HUES6 (cell line): Measurements from ENCODE around the gene SPATA3.

Experiments used
- H3K27ac ChIP-seq: 2 replicates; pipeline ENCODE4 v1.7.0; 2013; ENCODE audit warnings: low read depth, mild to moderate bottlenecking, low read length, inconsistent platforms
- H3K27me3 ChIP-seq: 2 replicates; pipeline ENCODE4 v1.6.1; 2013; ENCODE audit warnings: low read length; ENCODE audit not compliant: control insufficient read depth, insufficient read depth
- H3K36me3 ChIP-seq: 2 replicates; pipeline ENCODE4 v1.6.1; 2013; ENCODE audit warnings: low read length; ENCODE audit not compliant: control insufficient read depth, insufficient read depth
- H3K4me1 ChIP-seq: 2 replicates; pipeline ENCODE4 v1.6.1; 2013; ENCODE audit warnings: low read length; ENCODE audit not compliant: control insufficient read depth, insufficient read depth
- H3K4me3 ChIP-seq: 2 replicates; pipeline ENCODE4 v1.5.1; 2013; ENCODE audit warnings: low read depth, low read length
- H3K9ac ChIP-seq: one replicate; pipeline ENCODE4 v1.6.1; 2013; ENCODE audit warnings: mild to moderate bottlenecking, low read length
- H3K9me3 ChIP-seq: 2 replicates; pipeline ENCODE4 v1.6.1; 2013; ENCODE audit warnings: low read depth, low read length; ENCODE audit not compliant: control insufficient read depth, insufficient read depth

SPATA3 gene

DNA sequence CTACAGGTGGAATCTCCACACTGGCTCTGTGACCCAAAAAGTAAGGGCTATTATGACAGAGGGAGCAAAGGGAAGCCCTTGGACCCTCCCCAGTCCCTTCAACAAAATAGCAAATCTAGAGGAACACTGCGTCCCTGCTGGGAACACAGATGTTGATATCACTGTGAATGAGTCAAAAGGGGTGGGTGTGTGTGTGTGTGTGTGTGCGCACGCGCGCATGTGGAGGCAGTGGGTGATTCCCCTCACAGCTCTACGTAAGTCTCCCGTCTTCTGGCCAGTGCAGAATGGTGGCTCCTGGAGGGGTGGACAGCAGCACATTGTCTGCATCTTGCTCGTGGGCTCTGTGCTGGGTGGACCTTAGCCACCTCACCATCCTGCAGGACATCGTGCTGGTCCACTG is 33.6 kb downstream of the SPATA3 start:
- Histone ChIP-seq H3K27ac (no peak overlapping the region), H3K27me3 (peaks cover 26% of the 10 kb centered on the region), H3K36me3 (no peaks in the 10 kb centered on the region), H3K9ac (no peak overlapping the region), H3K4me3 (no peak overlapping the region), H3K9me3 (no peaks in the 10 kb centered on the region), H3K4me1 (peaks cover 3% of the 10 kb centered on the region; the same call in 1 of the 2 replicates)

DNA sequence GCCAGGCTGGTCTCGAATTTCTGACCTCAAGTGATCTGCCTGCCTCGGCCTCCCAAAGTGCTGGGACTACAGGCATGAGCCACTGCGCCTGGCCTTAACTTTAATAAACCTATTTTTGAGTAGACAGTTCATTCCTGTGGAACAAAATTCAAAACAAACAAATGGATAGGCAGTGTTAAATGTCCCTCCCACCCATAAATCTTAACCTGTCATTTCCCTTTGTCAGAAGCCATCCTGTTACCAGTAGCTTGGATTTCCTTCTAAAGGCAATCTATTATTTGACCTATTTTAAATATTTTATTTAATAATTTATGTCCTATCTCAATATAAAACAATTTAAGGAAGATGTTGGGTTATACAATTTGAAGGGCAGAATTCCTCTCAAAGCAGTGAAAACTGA is 34.8 kb downstream of the SPATA3 start:
- Histone ChIP-seq H3K36me3 (no peaks in the 10 kb centered on the region), H3K4me1 (peaks cover 3% of the 10 kb centered on the region; the same call in 1 of the 2 replicates), H3K27ac (no peak overlapping the region), H3K9ac (no peak overlapping the region), H3K27me3 (peaks cover 35% of the 10 kb centered on the region), H3K9me3 (no peaks in the 10 kb centered on the region), H3K4me3 (no peak overlapping the region)

DNA sequence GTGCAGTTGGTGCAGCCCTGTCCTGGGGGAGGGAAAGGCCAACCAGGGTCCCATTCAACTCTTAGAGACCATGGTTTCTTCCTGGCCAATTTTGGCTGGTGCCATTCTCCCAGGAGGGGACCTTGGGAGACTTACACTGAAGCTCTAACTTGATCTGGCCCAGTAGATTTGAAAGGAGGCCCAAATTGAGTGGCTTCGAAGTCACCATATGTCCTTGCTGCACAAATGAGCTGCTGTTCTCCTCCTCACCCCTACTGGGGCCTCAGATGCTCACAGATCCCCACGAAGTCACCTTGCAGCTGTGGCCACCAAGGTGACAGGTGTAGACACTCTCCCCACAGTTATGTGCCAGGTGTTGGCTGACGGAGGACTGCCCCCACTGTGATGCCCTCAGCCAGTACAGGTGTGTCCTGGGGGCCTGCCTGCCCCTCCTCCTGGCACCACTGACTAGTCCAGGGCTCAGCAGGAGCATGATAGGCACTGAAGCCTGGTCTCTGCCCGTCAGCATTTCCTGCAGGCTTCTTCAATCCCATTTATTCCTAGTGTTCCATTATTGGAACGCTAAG is 36.7 kb downstream of the SPATA3 start:
- Histone ChIP-seq H3K9me3 (no peaks in the 10 kb centered on the region), H3K36me3 (no peaks in the 10 kb centered on the region), H3K9ac (no peak overlapping the region), H3K4me1 (no peaks in the 10 kb centered on the region), H3K27me3 (peaks cover 53% of the 10 kb centered on the region), H3K4me3 (no peak overlapping the region), H3K27ac (no peak overlapping the region)

DNA sequence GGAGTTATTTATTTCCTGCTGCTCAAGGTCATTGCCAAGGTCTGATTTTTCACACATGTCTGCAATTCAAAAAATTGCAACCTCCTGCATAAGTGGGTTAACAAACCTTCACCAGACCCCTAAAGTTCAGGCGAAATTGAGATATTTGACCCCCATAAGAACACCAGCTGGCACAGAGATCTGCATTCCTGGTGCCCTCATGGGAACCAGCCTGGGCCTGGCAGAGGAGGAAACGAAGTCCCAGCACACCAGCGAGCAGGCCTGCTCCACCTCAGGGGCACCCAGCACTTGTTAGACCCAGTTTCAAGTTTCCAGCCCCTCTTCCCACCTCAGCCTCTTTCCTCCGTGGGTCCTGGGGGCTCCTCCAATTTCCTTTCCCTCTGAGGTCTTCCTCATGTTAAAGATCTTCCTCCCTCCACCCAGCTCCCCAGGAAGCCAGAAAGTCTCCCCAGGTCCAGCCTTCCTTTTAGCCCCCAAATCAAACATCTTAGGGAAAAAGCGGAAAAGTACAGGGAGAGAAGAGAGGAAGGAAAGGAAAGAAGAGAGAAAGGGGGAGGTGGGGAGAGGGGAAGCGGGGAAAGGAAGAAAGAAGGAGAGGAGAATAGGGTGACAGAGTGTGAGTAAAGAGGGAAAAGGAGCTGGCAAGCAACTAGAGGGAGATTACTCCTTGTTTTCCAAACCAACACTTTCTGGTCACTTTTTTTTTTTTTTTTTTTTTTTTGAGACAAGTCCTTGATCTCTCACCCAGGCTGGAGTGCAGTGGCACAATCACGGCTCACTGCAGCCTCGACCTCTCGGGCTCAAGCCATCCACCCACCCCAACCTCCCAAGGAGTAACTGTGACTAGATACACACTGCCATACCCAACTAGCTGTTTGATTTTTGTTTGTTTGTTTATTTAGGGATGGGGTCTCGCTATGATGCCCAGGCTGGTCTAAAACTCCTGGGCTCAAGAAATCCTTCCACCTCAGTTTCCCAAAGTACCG is 37.5 kb downstream of the SPATA3 start:
- Histone ChIP-seq H3K27ac (no peak overlapping the region), H3K4me1 (no peaks in the 10 kb centered on the region; the same call in 1 of the 2 replicates), H3K9ac (no peak overlapping the region), H3K36me3 (no peaks in the 10 kb centered on the region), H3K9me3 (no peaks in the 10 kb centered on the region), H3K4me3 (no peak overlapping the region), H3K27me3 (peaks cover 60% of the 10 kb centered on the region)

DNA sequence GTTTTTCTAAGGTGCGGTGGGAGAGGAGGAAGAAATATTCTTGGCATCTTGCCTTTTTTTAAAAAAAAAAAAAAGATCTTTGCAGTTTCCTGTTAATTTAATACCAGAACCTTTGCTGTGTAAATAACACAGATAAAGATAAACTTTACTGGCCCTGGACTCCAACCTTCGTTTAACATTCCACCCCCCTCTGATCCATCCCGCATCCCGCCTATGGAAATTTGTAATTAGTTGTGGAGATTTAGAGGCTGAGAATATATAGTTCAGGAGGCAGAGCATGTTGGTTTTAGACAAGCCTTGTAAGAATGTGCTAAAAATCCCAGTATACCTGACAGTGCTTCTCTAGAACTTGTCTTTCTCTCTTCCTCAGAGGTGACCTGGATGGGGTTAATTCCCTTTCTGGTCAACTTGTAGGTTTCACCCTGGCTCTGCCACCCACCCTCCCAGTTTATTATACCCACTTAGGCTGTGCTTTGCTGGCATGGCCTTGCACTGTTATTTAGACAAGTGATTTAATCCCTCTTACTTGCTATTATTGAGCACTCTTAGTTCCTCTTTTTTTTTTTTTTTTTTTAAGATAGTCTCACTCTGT is 38.5 kb downstream of the SPATA3 start:
- H3K27ac ChIP-seq: no peak overlapping the region
- peaks cover 69% of the 10 kb centered on the region for H3K27me3 ChIP-seq
- H3K36me3 ChIP-seq: no peaks in the 10 kb centered on the region
- no peaks in the 10 kb centered on the region for H3K9me3 ChIP-seq
- no peak overlapping the region for H3K4me3 ChIP-seq
- H3K4me1 ChIP-seq: peaks cover 5% of the 10 kb centered on the region; the same call in 1 of the 2 replicates
- H3K9ac ChIP-seq: no peak overlapping the region

DNA sequence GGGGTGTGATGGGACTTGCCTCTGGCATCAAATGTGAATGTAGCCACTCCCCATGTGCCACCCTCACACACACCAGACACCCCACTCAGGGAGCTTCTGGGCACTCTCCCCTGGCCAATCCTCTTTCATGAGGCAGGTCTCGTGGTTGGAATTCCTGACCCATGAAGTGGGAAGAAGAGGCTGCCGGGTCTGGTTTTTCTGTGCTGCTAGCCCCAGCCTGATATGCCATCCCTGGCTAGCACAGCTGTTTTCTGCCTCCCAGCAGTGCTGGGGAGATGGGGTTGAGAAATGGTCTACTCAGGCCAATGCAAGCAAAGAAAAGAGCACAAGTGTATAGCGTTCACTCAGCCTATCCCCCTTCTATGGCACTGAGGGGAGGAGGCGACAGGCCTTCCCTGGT is 40.2 kb downstream of the SPATA3 start:
- no peaks in the 10 kb centered on the region for H3K9me3 ChIP-seq
- no peak overlapping the region for H3K9ac ChIP-seq
- no peak overlapping the region for H3K4me3 ChIP-seq
- H3K27ac ChIP-seq: no peak overlapping the region
- H3K36me3 ChIP-seq: no peaks in the 10 kb centered on the region
- H3K27me3 ChIP-seq: peaks cover 80% of the 10 kb centered on the region
- peaks cover 5% of the 10 kb centered on the region; the same call in 1 of the 2 replicates for H3K4me1 ChIP-seq

DNA sequence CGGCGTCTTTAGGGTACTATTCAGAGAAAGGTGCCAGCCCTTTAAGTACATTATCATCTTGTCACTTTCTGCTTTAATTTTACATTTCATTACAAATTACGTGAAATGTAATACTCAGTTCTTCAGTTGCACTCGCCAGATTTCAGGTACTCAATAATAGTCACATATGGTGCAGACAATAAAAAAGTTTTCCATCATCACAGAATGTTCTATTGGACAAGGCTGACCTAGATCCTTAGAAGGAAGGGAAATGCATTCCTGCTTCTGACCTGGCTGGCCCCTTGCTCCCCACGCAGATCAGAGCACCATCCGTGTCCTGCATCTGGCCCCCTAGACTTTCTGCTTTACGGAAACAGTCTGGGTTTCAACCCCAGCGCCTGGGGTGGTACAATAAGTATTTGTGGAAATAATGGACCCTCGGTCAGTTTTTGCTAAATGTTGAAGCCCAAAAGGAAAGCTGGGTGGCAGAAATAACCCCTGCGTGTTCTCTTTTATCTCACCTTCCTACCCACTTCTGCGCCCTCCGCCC is 40.7 kb downstream of the SPATA3 start:
- Histone ChIP-seq H3K9me3 (no peaks in the 10 kb centered on the region), H3K27me3 (peaks cover 81% of the 10 kb centered on the region), H3K36me3 (no peaks in the 10 kb centered on the region), H3K9ac (no peak overlapping the region), H3K4me3 (no peak overlapping the region), H3K4me1 (peaks cover 8% of the 10 kb centered on the region; the same call in 1 of the 2 replicates), H3K27ac (no peak overlapping the region)

DNA sequence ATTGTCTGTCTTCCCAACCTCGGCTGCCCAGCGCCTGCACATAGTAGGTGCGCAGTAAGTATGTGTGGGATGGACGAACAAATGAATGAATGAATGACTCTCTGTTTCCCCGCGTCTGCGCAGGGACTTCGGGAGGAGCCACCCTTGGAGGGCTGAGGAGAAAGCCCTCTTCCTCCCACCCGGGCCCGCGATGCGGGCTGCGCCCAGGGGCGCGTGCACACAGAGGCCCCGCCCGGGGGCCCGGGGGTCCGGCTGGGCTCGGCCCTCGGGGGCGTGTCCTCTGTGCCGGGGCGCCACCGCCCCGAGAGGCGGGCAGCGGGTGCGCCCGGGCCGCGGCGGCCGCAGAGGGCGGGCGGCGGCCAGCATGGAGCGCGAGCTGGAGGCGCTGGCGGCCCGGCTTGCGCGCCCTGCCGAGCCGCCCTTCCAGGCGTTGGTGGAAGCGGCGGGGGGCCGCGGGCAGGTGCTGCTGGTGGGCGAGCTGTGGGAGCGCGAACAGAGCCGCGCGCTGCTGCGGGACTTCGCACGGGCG is 41.3 kb downstream of the SPATA3 start, which contains the start of gene C2orf72:
C2orf72 (plus strand) TSS at position 322 of the 529 bp plus-strand sequence; CDS start at position 365, 43 bp downstream.
- H3K27me3 ChIP-seq: peaks cover 76% of the 10 kb centered on the region
- H3K4me1 ChIP-seq: peaks cover 8% of the 10 kb centered on the region; the same call in 1 of the 2 replicates
- no peaks in the 10 kb centered on the region for H3K36me3 ChIP-seq
- no peaks in the 10 kb centered on the region for H3K9me3 ChIP-seq
- peak within 1 kb of the TSS; percentile 83 for H3K4me3 ChIP-seq
- H3K9ac ChIP-seq: no peak within 1 kb of the TSS
- no peak within 1 kb of the TSS for H3K27ac ChIP-seq

DNA sequence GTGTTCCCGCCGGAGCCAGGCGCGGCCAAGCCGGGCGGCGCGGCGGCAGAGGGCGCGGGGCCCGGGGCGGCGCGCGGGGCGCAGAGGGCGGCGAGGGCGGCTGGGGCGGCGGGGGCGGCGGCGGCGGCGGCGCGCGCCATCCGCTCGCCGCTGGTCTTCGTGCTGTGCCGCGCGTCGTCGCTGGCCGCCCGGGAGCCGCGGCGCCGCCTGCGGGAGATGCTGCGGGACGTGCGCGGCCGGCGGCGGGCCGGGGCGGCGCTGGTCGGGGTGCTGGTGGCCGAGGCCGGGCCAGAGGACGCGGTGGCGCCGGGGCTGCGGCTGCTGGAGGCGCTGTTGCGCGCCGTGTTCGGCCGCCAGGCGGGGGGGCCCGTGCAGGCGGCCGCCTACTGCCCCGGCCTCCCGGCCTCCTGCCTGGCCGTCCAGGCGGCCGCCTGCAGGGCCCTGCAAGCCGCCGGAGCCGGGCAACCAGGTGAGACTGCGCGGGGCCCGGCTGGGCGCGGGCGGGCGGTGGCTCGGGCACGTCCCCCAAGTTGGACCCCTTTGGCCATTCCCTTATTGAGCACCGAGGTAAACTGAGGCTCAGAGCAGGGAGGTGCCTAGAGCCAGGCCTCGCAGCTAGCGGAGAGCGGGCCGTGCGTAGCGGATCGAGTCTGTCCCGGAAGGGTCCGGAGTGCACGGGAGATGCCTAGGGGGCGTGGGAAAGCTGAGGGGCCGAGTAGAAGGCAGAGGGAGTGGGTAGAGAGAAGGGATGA is 42.0 kb downstream of the SPATA3 start:
- Histone ChIP-seq H3K4me1 (peaks cover 8% of the 10 kb centered on the region; the same call in 1 of the 2 replicates), H3K9ac (no peak overlapping the region), H3K27me3 (peaks cover 74% of the 10 kb centered on the region), H3K36me3 (no peaks in the 10 kb centered on the region), H3K4me3 (peak overlapping the region; percentile 83), H3K9me3 (no peaks in the 10 kb centered on the region), H3K27ac (no peak overlapping the region)
